GM20000 (cell line): ENCODE results near the gene TEP1.

ENCODE experiments used
- DNase-seq: peaks from one replicate; pipeline ENCODE4 v3.0.0; 2012; ENCODE audit warnings: low spot score
- TF ChIP-seq, protein P1 (sequence below): IDR thresholded peaks from 2 replicates; pipeline ENCODE4 v1.5.1; 2012; ENCODE audit warnings: mild to moderate bottlenecking, control low read depth; ENCODE audit errors: extremely low read depth, missing control alignments

Gene TEP1

DNA sequence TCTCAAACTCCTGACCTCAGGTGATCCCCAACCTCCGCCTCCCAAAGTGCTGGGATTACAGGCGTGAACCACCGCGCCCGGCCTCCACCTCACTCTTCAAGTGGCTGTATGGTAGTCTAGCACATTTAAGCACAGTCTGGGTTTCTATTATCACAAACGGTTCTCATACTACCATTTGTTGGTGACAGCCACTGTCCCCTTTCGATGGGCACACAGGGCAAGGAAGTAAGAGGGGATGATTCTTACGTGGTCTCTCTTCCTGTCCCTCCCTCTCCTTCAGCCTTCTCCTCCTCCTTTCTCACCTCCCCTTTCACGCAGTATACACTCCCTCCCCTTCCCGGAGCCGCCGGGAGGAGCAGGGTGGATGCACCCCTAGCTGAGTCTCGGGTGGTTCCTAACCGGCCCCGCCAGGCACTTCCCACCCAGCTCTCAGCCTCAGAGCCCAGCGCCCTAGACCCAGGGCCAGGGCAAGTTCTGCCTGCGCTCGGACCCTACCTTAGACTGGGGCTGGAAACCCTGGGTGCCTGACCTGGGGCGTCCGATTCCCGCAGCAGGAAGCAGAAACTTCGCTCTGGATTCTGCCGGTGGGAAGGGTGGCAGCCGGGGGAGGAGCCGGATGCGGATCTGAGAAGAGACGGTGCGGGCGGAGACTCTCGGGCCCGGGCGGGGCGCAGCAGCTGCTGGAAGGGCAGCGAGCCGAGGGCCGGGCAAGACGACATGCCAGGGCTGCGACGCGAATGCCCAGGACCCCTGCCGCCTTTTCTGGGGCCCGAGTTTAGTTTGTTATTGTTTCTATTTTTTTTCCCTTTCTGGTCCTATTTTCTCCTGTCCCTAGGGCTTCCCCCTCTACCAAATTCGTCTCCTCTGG lies at the start of gene TEP1:
Gene TEP1, minus strand, starts transcription at position 626 of the 868 bp plus-strand sequence. CDS start 5,062 bp downstream, outside the sequence.
- peak; percentile 74 for DNase-seq
- TF ChIP-seq, protein P1, sequence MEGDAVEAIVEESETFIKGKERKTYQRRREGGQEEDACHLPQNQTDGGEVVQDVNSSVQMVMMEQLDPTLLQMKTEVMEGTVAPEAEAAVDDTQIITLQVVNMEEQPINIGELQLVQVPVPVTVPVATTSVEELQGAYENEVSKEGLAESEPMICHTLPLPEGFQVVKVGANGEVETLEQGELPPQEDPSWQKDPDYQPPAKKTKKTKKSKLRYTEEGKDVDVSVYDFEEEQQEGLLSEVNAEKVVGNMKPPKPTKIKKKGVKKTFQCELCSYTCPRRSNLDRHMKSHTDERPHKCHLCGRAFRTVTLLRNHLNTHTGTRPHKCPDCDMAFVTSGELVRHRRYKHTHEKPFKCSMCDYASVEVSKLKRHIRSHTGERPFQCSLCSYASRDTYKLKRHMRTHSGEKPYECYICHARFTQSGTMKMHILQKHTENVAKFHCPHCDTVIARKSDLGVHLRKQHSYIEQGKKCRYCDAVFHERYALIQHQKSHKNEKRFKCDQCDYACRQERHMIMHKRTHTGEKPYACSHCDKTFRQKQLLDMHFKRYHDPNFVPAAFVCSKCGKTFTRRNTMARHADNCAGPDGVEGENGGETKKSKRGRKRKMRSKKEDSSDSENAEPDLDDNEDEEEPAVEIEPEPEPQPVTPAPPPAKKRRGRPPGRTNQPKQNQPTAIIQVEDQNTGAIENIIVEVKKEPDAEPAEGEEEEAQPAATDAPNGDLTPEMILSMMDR, result no peak

DNA sequence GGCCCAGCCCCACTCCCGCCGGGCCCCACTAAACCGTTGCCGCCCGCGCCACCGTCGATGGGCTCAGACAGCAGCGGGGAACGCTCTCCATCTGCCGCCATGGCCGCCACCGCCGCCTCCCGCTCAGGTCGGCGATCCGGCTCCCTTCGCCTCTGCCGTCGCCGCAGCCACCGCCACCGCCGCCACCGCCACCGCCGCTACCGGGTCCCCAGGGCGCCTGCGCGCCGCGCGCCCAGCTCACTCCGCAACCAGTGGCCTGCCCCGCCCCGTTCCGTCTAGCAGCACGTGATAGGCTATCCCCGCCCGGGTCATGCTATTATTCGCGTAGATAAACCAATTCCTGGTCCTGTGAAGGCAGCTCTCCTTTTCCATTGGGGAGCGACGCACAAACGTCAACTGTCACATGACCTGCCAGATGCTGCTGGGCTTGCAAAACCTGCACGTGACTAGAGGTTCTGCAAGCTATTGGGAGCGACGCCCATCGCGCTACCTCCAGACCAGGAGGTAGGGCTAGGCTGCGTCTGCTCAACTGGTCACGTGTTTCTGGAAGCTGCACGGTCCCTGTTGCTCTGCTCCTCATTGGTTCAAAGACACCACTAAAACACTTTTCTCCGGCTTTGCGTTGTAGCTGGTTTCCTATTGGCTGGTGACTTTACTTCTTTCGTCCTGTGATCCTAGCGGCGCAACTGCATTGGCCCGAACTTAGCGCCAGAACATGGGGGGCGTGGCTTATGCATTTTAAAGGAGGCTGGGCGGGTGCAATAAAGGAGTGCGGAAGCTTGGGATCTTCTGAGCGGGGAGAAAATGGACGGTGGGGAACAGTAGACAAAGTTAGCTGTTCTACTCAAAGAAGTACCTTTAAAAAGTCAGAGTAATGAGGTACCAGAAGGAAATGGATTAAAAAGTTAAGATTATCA lies 48.2 kb upstream of the TEP1 start, which contains the start of gene PIP4P1:
Gene PIP4P1, minus strand, starts transcription at position 210 of the 917 bp plus-strand sequence. Its CDS starts 109 bp downstream, at position 101.
- DNase-seq, result peak; percentile 94
- TF ChIP-seq, protein P1, result no peak

DNA sequence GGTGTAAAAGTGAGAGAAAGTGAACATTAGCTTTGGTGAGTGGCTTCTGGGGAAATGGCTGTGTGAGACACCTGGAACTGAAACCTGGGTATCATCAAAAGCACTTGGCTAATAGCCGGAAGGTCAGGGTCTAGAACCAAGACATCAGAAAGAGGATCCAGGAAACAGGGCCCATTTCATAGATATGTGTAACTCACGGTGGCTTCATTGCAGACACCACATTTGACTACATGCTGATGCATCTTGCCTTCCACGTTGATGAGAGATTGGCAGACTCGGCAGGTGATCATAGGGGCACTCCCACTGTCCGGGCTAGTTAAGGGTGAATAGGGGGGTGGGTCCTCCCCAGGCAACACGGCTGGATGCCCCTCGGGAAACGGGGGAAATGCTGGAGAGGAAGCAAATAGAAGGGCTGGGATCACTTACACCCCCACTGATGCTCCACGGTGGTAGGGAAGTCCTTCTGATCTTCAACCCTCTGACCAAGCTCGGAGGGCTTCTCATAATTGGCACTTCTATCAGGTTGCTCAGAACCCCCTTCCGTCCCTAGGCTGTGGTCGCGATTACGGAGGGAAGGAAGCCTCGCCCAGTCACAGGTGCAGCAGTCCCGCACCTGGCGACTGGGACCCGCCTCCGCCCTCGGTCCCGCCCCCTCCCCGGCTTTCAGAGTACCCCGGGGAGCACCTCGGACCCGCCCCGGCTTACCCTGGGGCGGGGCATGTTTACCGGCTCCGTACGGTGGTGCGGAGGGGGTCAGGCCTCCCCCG lies 47.3 kb upstream of the TEP1 start:
- peak; percentile 28 for DNase-seq
- TF ChIP-seq, protein P1, result no peak

DNA sequence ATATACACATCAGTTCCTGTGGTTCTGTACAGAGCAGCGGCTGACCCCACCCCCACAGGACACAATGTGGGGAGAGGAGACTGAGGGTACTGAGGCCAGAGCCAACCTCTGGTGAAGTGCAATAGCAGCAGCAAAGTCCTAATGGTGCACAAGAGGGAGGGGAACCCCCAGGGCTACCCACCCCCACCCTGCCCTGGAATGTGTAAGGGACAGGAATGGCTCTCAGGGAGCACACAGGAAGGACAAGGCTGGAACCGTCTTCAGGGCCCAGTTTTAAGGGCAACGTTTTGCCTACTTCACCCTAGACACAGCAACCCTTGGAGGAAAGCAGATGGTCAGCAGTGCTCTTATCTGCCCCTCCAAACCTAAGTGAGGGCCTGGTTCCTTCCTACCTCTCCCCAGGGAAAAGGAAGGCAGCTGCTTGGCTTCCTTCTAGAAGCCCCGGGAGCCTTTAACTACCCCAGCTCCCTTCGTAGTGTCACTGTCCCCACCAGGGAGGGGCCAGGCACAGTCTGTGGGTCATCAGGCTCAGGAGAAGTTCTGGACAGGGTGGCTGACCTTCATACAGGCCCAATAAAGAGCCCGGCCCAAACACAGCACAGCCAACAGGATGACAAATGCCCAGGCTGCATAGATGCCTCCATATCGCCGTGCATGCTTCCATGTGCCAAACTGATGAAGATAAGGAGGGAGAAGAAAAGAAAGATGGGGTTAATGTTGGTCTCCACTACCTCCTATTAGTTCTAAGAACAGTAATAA lies 44.9 kb upstream of the TEP1 start:
- TF ChIP-seq, protein P1, result no peak
- no peak for DNase-seq

DNA sequence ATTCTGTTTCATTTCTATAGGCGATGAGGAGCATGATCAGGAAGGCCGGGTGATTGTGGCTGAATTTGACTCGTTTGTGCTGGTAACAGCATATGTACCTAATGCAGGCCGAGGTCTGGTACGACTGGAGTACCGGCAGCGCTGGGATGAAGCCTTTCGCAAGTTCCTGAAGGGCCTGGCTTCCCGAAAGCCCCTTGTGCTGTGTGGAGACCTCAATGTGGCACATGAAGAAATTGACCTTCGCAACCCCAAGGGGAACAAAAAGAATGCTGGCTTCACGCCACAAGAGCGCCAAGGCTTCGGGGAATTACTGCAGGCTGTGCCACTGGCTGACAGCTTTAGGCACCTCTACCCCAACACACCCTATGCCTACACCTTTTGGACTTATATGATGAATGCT lies 43.7 kb upstream of the TEP1 start:
- no peak for DNase-seq
- TF ChIP-seq, protein P1, result no peak
